SK-N-SH (cell line): Measurements from ENCODE around the gene EFCAB6. TPM values are rescaled to one million over a fixed set of nuclear protein-coding genes. Genes with fewer than 3 reads are reported as not detected.

ENCODE experiments used
- CTCF ChIA-PET: fragments of 300-600, 350-600 bp; formaldehyde crosslinking; extraction: SDS; loops from one replicate; lab custom pipeline; 2021; lab: Yijun Ruan, JAX
- POLR2A ChIA-PET: fragments of 350-600 bp; sonication (Branson Sonifier 250); formaldehyde crosslinking; extraction: SDS; loops from one replicate; lab custom pipeline; 2020; ENCODE audit warnings: antibody characterized with exemption, inconsistent platforms; lab: Yijun Ruan, JAX
- DNase-seq: peaks from one replicate; pipeline ENCODE4 v3.0.0; 2012
- H2AFZ ChIP-seq: fragments of 200-600 bp; sonication (generic); 2 replicates; pipeline ENCODE4 v1.8.1; 2016; ENCODE audit warnings: antibody characterized with exemption, mild to moderate bottlenecking, low read depth
- H3F3A ChIP-seq: fragments of 200-600 bp; sonication (generic); replicated peaks from 2 replicates; pipeline ENCODE3; 2016; ENCODE audit warnings: antibody characterized with exemption, mild to moderate bottlenecking; ENCODE audit not compliant: insufficient read depth
- H3K27ac ChIP-seq, 2 experiments: fragments of 200-500 bp in 1 of 2; fragments of 200-600 bp in 1 of 2; sonication (Bioruptor generic) in 1 of 2; sonication (generic), shearing (Covaris generic) in 1 of 2; 2 replicates each; pipeline versions ENCODE4 v1.5.1 to v1.6.1; 2014 to 2016; ENCODE audit warnings: low read depth in 2 of 2, inconsistent platforms in 1 of 2, low read length in 1 of 2, mild to moderate bottlenecking in 1 of 2, mixed read lengths in 1 of 2
- H3K27me3 ChIP-seq: fragments of 200-600 bp; sonication (generic), shearing (Covaris generic); 2 replicates; pipeline ENCODE4 v1.6.1; 2016; ENCODE audit warnings: mixed run types; ENCODE audit not compliant: insufficient read depth
- H3K36me3 ChIP-seq, 2 experiments: fragments of 200-500 bp in 1 of 2; fragments of 200-600 bp in 1 of 2; sonication (Bioruptor generic) in 1 of 2; sonication (generic) in 1 of 2; replicated peaks in 1 of 2; 2 replicates each; pipeline versions ENCODE3 to v1.5.1; 2014 to 2016; ENCODE audit warnings: low read length in 1 of 2, mild to moderate bottlenecking in 1 of 2; ENCODE audit not compliant: insufficient read depth in 2 of 2, control insufficient read depth in 1 of 2
- H3K4me1 ChIP-seq, 2 experiments: fragments of 200-500 bp in 1 of 2; fragments of 200-600 bp in 1 of 2; sonication (Bioruptor generic) in 1 of 2; sonication (generic), shearing (Covaris generic) in 1 of 2; 2 replicates each; pipeline versions ENCODE4 v1.5.1 to v1.6.1; 2014 to 2016; ENCODE audit warnings: low read depth in 1 of 2, low read length in 1 of 2, mixed run types in 1 of 2; ENCODE audit not compliant: insufficient read depth in 2 of 2, control insufficient read depth in 1 of 2
- H3K4me2 ChIP-seq: fragments of 200-600 bp; sonication (generic), shearing (Covaris generic); 2 replicates; pipeline ENCODE4 v1.6.1; 2017; ENCODE audit warnings: mixed run types
- H3K4me3 ChIP-seq, 2 experiments: fragments of 200-500 bp in 1 of 2; fragments of 200-600 bp in 1 of 2; sonication (Bioruptor generic) in 1 of 2; sonication (generic), shearing (Covaris generic) in 1 of 2; 2 replicates each; pipeline versions ENCODE4 v1.5.1 to v1.8.1; 2014 to 2016; ENCODE audit warnings: low read depth in 2 of 2, inconsistent platforms in 1 of 2, low read length in 1 of 2, mild to moderate bottlenecking in 1 of 2, mixed read lengths in 1 of 2, moderate library complexity in 1 of 2
- H3K79me2 ChIP-seq: fragments of 200-600 bp; sonication (generic); 2 replicates; pipeline ENCODE4 v1.8.1; 2017; ENCODE audit warnings: mild to moderate bottlenecking; ENCODE audit not compliant: insufficient read depth
- H3K9ac ChIP-seq: fragments of 200-600 bp; sonication (generic); 2 replicates; pipeline ENCODE4 v1.6.1; 2017; ENCODE audit warnings: mixed run types
- H3K9me2 ChIP-seq: fragments of 200-600 bp; sonication (generic); 2 replicates; pipeline ENCODE4 v1.6.1; 2017; ENCODE audit warnings: mixed run types
- H3K9me3 ChIP-seq: fragments of 200-600 bp; sonication (generic); 2 replicates; pipeline ENCODE4 v1.6.1; 2017; ENCODE audit warnings: mixed run types, mild to moderate bottlenecking, moderate library complexity
- H4K20me1 ChIP-seq: fragments of 200-600 bp; sonication (generic); 2 replicates; pipeline ENCODE4 v1.6.1; 2017; ENCODE audit warnings: mild to moderate bottlenecking, mixed run types; ENCODE audit not compliant: insufficient read depth
- ELF1 ChIP-seq: IDR thresholded peaks from 2 replicates; pipeline ENCODE4 v1.4.0; 2012
- GABPA ChIP-seq: IDR thresholded peaks from 2 replicates; pipeline ENCODE4 v1.4.0; 2012; ENCODE audit warnings: low read depth, mild to moderate bottlenecking
- JUND ChIP-seq: IDR thresholded peaks from 2 replicates; pipeline ENCODE4 v1.4.0; 2012
- MEF2A ChIP-seq: IDR thresholded peaks from 2 replicates; pipeline ENCODE4 v1.4.0; 2012; ENCODE audit warnings: low read depth, borderline replicate concordance
- MXI1 ChIP-seq: IDR thresholded peaks from 2 replicates; pipeline ENCODE4 v1.6.1; 2012; ENCODE audit warnings: mild to moderate bottlenecking, low read depth, low read length, improper control_type of control experiment
- POLR2AphosphoS5 ChIP-seq: IDR thresholded peaks from 2 replicates; pipeline ENCODE4 v1.6.1; 2012; ENCODE audit warnings: low read depth, low read length
- RAD21 ChIP-seq: IDR thresholded peaks from 2 replicates; pipeline ENCODE4 v1.6.1; 2012; ENCODE audit warnings: mild to moderate bottlenecking, low read length
- RCOR1 ChIP-seq: fragments of 150-350 bp; IDR thresholded peaks from 2 replicates; pipeline ENCODE4 v1.6.1; 2017; ENCODE audit warnings: antibody characterized with exemption, low read length
- RFX5 ChIP-seq: IDR thresholded peaks from 2 replicates; pipeline ENCODE4 v1.6.1; 2012; ENCODE audit warnings: mild to moderate bottlenecking, improper control_type of control experiment, low read length
- RXRA ChIP-seq: IDR thresholded peaks from 2 replicates; pipeline ENCODE4 v1.4.0; 2012; ENCODE audit warnings: low read depth, mild to moderate bottlenecking, borderline replicate concordance
- SIN3A ChIP-seq: IDR thresholded peaks from 2 replicates; pipeline ENCODE4 v1.6.1; 2012; ENCODE audit warnings: low read depth, mild to moderate bottlenecking, low read length, moderate library complexity, borderline replicate concordance
- whole genome bisulfite sequencing: methylation state at CpG from one replicate; pipeline ENCODE4 v1.1.6; 2017; ENCODE audit warnings: low lambda C conversion rate; 5-methylcytosine and 5-hydroxymethylcytosine counted together
- polyA plus RNA-seq, 3 experiments: library from polyadenylated mRNA; depleted of rRNA; stranded (reverse); fragments of >200 nt; gene quantifications; 2 replicates each; pipeline ENCODE4 v1.2.3, GENCODE V29; 2012
- TF ChIP-seq, protein P1 (sequence below): IDR thresholded peaks from 2 replicates; pipeline ENCODE4 v1.6.1; 2012; ENCODE audit warnings: mild to moderate bottlenecking, low read depth, low read length, moderate library complexity
- TF ChIP-seq, protein P2 (sequence below): fragments of 150-350 bp; IDR thresholded peaks from 2 replicates; pipeline ENCODE4 v1.6.1; 2016; ENCODE audit warnings: mild to moderate bottlenecking, low read depth, low read length
- TF ChIP-seq, protein P3 (sequence below): IDR thresholded peaks from 2 replicates; pipeline ENCODE4 v1.4.0; 2012; ENCODE audit warnings: low read depth, borderline replicate concordance

The EFCAB6 gene
- polyA plus RNA-seq, 1 of the 3 experiments (the other 2 are of a cell fraction), result 0.46 TPM

DNA sequence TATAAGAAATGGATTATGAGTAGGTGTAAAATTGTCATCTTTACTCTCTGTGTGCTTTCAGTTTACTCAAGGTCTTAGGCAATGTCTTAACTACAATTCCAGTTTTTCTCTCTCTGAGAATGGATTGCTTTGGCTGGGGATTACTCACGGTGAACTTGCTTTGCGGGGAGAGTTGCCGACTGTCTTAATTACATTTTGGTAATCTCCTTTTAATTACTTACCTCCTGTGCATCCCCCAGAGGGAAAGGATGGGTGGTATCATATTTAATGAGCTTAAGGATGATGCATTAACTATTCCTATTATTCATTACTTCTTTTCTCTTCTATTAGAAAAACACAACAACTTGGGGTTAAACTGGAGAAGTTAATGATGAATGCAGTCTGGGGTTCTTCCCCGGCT is 240.9 kb downstream of the EFCAB6 start:
- Histone ChIP-seq H3K9me3 (no peaks in the 10 kb centered on the region), H3K27ac (no peak overlapping the region), H3K4me3 (no peak overlapping the region), H3K79me2 (no peaks in the 10 kb centered on the region), H3K4me2 (no peak overlapping the region), H3K9me2 (no peaks in the 10 kb centered on the region), H2AFZ (no peak overlapping the region), H4K20me1 (no peaks in the 10 kb centered on the region), H3K36me3 (no peaks in the 10 kb centered on the region), H3K27me3 (no peaks in the 10 kb centered on the region), H3K9ac (no peak overlapping the region), H3F3A (no peaks in the 10 kb centered on the region), H3K4me1 (peaks cover 0 to 5% of the 10 kb centered on the region in 2 experiments; a peak in 1 of 4 replicates)
- ChIA-PET POLR2A (no interaction called here), CTCF (no interaction called here)
- 88% methylated on average over 4 of the region's 4 CpGs for WGBS
- no peak for DNase-seq
- TF ChIP-seq MEF2A (no peak), RFX5 (no peak), MXI1 (no peak), RAD21 (no peak), GABPA (no peak), ELF1 (no peak), POLR2AphosphoS5 (no peak)
- TF ChIP-seq, protein P1, sequence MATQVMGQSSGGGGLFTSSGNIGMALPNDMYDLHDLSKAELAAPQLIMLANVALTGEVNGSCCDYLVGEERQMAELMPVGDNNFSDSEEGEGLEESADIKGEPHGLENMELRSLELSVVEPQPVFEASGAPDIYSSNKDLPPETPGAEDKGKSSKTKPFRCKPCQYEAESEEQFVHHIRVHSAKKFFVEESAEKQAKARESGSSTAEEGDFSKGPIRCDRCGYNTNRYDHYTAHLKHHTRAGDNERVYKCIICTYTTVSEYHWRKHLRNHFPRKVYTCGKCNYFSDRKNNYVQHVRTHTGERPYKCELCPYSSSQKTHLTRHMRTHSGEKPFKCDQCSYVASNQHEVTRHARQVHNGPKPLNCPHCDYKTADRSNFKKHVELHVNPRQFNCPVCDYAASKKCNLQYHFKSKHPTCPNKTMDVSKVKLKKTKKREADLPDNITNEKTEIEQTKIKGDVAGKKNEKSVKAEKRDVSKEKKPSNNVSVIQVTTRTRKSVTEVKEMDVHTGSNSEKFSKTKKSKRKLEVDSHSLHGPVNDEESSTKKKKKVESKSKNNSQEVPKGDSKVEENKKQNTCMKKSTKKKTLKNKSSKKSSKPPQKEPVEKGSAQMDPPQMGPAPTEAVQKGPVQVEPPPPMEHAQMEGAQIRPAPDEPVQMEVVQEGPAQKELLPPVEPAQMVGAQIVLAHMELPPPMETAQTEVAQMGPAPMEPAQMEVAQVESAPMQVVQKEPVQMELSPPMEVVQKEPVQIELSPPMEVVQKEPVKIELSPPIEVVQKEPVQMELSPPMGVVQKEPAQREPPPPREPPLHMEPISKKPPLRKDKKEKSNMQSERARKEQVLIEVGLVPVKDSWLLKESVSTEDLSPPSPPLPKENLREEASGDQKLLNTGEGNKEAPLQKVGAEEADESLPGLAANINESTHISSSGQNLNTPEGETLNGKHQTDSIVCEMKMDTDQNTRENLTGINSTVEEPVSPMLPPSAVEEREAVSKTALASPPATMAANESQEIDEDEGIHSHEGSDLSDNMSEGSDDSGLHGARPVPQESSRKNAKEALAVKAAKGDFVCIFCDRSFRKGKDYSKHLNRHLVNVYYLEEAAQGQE, result no peak
- TF ChIP-seq, protein P2, sequence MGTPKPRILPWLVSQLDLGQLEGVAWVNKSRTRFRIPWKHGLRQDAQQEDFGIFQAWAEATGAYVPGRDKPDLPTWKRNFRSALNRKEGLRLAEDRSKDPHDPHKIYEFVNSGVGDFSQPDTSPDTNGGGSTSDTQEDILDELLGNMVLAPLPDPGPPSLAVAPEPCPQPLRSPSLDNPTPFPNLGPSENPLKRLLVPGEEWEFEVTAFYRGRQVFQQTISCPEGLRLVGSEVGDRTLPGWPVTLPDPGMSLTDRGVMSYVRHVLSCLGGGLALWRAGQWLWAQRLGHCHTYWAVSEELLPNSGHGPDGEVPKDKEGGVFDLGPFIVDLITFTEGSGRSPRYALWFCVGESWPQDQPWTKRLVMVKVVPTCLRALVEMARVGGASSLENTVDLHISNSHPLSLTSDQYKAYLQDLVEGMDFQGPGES, result no peak
- TF ChIP-seq, all 33 proteins: peak for 0

DNA sequence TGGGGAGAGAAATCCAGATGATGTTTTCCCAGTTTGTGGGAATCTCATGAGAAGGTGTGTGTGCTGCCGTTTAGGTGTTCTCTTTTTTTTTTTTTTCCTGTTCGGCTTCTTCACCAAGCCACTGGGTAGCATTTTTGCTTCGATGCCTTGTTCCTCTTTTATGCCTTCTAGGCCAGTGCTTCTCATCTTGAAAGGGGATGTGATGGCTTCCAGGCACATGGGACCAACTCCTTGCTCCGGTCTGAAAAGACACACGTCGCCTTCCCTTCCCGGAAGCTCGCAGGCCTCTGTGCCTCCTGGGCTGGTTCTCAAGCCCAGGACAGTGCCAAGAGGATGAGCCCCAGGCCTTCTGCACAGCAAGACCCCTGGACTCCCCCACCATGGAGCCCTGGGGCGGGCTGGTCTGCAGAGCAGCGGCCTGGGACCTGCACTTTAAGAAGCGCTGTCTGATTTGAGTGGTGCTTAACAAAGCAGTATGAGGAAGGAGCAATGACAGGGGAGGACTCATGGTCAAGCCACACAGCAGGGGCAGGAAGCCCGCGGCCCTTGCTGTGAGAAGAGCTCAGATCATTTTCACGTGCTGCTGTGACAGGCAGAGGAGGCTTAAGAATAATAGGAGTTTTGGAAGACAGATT is 241.5 kb downstream of the EFCAB6 start:
- WGBS, result 49% methylated on average over 8 of the region's 14 CpGs
- H3K27ac ChIP-seq, result no peak overlapping the region
- TF ChIP-seq RAD21, result no peak
- TF ChIP-seq JUND, result no peak
- TF ChIP-seq SIN3A, result no peak
- TF ChIP-seq, protein P1, result no peak
- no peak for TF ChIP-seq RCOR1
- no peak for TF ChIP-seq RXRA
- TF ChIP-seq, protein P3, sequence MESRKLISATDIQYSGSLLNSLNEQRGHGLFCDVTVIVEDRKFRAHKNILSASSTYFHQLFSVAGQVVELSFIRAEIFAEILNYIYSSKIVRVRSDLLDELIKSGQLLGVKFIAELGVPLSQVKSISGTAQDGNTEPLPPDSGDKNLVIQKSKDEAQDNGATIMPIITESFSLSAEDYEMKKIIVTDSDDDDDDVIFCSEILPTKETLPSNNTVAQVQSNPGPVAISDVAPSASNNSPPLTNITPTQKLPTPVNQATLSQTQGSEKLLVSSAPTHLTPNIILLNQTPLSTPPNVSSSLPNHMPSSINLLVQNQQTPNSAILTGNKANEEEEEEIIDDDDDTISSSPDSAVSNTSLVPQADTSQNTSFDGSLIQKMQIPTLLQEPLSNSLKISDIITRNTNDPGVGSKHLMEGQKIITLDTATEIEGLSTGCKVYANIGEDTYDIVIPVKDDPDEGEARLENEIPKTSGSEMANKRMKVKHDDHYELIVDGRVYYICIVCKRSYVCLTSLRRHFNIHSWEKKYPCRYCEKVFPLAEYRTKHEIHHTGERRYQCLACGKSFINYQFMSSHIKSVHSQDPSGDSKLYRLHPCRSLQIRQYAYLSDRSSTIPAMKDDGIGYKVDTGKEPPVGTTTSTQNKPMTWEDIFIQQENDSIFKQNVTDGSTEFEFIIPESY, result no peak
- H3K36me3 ChIP-seq, result no peaks in the 10 kb centered on the region
- no peaks in the 10 kb centered on the region for H3F3A ChIP-seq
- peaks cover 0 to 6% of the 10 kb centered on the region in 2 experiments; a peak in 1 of 4 replicates for H3K4me1 ChIP-seq
- no peak for DNase-seq
- H3K9ac ChIP-seq, result no peak overlapping the region
- no peak overlapping the region for H2AFZ ChIP-seq
- no peaks in the 10 kb centered on the region for H3K79me2 ChIP-seq
- ChIA-PET POLR2A (no interaction called here), CTCF (no interaction called here)
- H3K9me3 ChIP-seq, result no peaks in the 10 kb centered on the region
- no peak overlapping the region for H3K4me3 ChIP-seq
- H4K20me1 ChIP-seq, result no peaks in the 10 kb centered on the region
- H3K4me2 ChIP-seq, result no peak overlapping the region
- H3K27me3 ChIP-seq, result no peaks in the 10 kb centered on the region
- no peaks in the 10 kb centered on the region for H3K9me2 ChIP-seq
